ENCODE results near the gene SFSWAP. TPM values are rescaled to one million over a fixed set of nuclear protein-coding genes. Genes with fewer than 3 reads are reported as not detected.

SFSWAP gene
- total and polyA plus RNA-seq, 10 donors, result 19.5 to 74.4 (median 58.8) TPM

DNA sequence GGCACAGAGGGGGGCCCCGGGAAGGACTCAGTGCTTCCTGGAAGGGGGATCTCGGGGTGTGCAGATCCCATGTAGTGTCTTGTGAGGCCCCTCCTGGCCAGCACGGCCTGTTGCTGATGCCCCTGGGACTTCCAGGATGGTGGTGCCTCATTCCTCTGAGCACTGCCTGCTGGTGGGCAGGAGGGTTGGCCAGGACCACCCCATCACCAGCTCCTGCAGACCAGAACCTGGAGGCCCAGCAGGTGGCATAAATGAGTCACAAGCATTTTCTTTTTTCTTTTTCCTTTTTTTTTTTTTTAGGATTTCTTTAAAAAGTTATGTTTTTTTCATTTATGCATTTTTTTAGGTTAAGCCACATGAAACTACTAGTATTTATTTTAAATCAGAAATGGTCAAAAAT is 125.3 kb downstream of the SFSWAP start:
- intact Hi-C loops (cut with DNase I; ENCODE audit: low total_unique reads), result no loop called here
- Histone ChIP-seq H3K9me3 (no peaks in the 10 kb centered on the region), H3K4me1 (peaks cover 0 to 14% (median 6%) of the 10 kb centered on the region in 6 donors), H3K27ac (no peak overlapping the region), H3K36me3 (no peaks in the 10 kb centered on the region), H3K27me3 (replicated peaks in 1 of 7) (peaks cover 0 to 57% (median 0%) of the 10 kb centered on the region in 7 donors), H3K4me3 (no peak overlapping the region)
- DNase-seq, result no peak
- WGBS, 5 donors, result 46 to 71% (median 64%) methylated on average over 3 of the region's 3 CpGs
- TF ChIP-seq POLR2A (IDR thresholded peaks at IDR 0.05), result no peak
- TF ChIP-seq, protein P1, sequence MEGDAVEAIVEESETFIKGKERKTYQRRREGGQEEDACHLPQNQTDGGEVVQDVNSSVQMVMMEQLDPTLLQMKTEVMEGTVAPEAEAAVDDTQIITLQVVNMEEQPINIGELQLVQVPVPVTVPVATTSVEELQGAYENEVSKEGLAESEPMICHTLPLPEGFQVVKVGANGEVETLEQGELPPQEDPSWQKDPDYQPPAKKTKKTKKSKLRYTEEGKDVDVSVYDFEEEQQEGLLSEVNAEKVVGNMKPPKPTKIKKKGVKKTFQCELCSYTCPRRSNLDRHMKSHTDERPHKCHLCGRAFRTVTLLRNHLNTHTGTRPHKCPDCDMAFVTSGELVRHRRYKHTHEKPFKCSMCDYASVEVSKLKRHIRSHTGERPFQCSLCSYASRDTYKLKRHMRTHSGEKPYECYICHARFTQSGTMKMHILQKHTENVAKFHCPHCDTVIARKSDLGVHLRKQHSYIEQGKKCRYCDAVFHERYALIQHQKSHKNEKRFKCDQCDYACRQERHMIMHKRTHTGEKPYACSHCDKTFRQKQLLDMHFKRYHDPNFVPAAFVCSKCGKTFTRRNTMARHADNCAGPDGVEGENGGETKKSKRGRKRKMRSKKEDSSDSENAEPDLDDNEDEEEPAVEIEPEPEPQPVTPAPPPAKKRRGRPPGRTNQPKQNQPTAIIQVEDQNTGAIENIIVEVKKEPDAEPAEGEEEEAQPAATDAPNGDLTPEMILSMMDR (IDR thresholded peaks at IDR 0.05 in 8 of 11, conservative IDR thresholded peaks at IDR 0.05 in 3 of 11), result peak in 4 of 11 experiments; percentile 11 to 44 (median 23)

DNA sequence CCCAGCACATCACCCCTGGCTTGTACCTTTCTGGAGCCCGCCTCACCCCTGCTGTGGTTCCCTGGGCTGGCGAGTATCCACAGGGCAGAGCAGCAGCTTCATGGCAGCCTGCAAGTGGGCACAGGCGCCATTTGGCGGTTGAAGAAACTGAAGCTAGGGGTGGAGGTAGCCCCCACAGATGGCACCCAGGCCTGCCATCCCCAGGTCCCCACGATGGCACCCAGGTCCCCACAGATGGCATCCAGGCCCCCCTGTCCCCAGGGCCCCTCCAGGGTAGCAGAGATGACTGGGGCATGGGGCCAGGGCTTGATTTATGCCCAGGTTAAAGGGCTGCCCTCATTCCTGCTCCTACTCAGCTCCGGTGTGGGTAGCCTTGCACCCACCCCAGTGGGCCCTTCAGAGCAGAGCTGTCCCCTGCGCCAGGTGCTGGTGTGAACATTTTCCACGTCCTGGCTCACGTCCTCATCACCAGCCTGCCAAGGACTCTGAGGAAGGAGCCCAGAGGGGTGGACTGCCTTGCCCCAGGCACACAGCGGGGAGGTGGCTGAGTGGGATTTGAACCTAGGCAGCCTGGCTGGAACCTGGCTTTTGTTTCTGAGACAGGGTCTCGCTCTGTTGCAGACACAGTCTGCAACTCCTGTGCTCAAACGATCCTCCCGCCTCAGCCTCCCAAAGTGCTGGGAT is 126.0 kb downstream of the SFSWAP start:
- DNase-seq, result no peak
- intact Hi-C loops (cut with DNase I; ENCODE audit: low total_unique reads), result no loop called here
- no peak overlapping the region for H3K4me3 ChIP-seq
- no peak overlapping the region for H3K27ac ChIP-seq
- TF ChIP-seq POLR2AphosphoS5 (IDR thresholded peaks at IDR 0.05) (no peak), POLR2A (IDR thresholded peaks at IDR 0.05) (no peak)
- TF ChIP-seq, protein P1 (IDR thresholded peaks at IDR 0.05 in 8 of 11, conservative IDR thresholded peaks at IDR 0.05 in 3 of 11), result no peak
- H3K9me3 ChIP-seq, result no peaks in the 10 kb centered on the region
- H3K4me1 ChIP-seq, result peaks cover 0 to 10% (median 2%) of the 10 kb centered on the region in 6 donors
- 72 to 86% (median 78%) methylated on average over 10 to 13 of the region's 13 CpGs for WGBS, 5 donors
- no peaks in the 10 kb centered on the region for H3K36me3 ChIP-seq
- H3K27me3 ChIP-seq (replicated peaks in 1 of 7), result peaks cover 0 to 52% (median 0%) of the 10 kb centered on the region in 7 donors

DNA sequence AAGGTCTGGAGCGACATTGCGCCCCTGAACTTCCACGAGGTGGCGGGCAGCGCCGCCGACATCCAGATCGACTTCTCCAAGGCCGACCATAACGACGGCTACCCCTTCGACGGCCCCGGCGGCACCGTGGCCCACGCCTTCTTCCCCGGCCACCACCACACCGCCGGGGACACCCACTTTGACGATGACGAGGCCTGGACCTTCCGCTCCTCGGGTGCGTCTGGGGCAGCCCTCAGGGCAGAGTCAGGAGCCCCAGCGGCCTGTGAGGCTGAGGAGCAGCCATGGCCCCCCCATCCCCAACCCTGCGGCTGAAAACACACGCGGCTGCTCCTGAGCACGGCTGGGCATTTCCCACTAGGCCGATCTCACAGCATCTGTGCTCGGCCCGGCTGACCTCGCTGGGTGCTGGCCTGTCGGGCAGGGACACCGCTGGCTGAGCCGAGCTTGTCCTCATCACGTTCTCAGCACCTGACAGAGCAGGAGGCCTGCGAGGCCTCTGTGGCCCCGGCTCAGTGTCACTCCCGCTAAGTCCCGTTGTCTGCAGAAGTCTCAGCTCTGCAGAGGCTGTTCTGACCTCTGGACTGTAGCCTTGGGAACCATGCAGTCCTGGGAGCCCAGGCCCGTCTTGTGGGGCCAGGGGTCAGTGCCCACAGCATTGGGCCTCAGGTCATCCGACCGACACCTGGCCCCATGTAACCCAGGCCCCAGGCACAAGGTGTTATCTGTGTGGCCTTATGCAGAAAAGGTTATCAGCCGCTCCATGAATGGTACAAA is 129.9 kb downstream of the SFSWAP start:
- TF ChIP-seq, protein P1 (IDR thresholded peaks at IDR 0.05 in 8 of 11, conservative IDR thresholded peaks at IDR 0.05 in 3 of 11), result no peak
- TF ChIP-seq POLR2AphosphoS5 (IDR thresholded peaks at IDR 0.05) (no peak), POLR2A (IDR thresholded peaks at IDR 0.05) (no peak)
- Histone ChIP-seq H3K27me3 (replicated peaks in 1 of 7) (peaks cover 0 to 20% (median 0%) of the 10 kb centered on the region in 7 donors), H3K36me3 (peaks cover 0 to 5% (median 0%) of the 10 kb centered on the region in 6 donors), H3K4me1 (no peaks in the 10 kb centered on the region), H3K27ac (no peak overlapping the region), H3K9me3 (no peaks in the 10 kb centered on the region), H3K4me3 (no peak overlapping the region)
- WGBS, 5 donors, result 91 to 94% (median 91%) methylated on average over 32 to 46 of the region's 46 CpGs
- DNase-seq, result no peak
- intact Hi-C loops (cut with DNase I; ENCODE audit: low total_unique reads), result no loop called here

DNA sequence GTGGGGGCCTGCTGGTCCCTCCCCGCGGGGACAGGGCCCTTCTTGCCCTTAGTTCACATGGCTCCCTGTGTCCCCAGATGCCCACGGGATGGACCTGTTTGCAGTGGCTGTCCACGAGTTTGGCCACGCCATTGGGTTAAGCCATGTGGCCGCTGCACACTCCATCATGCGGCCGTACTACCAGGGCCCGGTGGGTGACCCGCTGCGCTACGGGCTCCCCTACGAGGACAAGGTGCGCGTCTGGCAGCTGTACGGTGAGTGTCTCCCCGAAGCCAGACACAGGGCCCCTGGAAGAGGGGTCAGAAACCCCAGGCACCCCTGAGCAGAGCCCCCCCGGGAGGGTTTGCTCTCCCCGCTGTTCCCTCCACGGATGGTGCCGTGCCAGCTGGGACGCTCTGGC is 130.7 kb downstream of the SFSWAP start:
- Histone ChIP-seq H3K4me3 (no peak overlapping the region), H3K4me1 (no peaks in the 10 kb centered on the region), H3K27me3 (replicated peaks in 1 of 7) (peaks cover 0 to 20% (median 0%) of the 10 kb centered on the region in 7 donors), H3K36me3 (peaks cover 0 to 5% (median 0%) of the 10 kb centered on the region in 6 donors), H3K9me3 (no peaks in the 10 kb centered on the region), H3K27ac (no peak overlapping the region)
- WGBS, 5 donors, result 92 to 95% (median 93%) methylated on average over 15 to 22 of the region's 22 CpGs
- intact Hi-C loops (cut with DNase I; ENCODE audit: low total_unique reads), result no loop called here
- TF ChIP-seq POLR2AphosphoS5 (IDR thresholded peaks at IDR 0.05) (no peak), POLR2A (IDR thresholded peaks at IDR 0.05) (no peak)
- TF ChIP-seq, protein P1 (IDR thresholded peaks at IDR 0.05 in 8 of 11, conservative IDR thresholded peaks at IDR 0.05 in 3 of 11), result no peak
- no peak for DNase-seq

Data from spleen (tissue), 11 donors.